ENCODE data around the gene SH3GLB2.
"Not testable (repeated sequence)": the region's sequence is repeated elsewhere in the genome, so short reads cannot be mapped to it uniquely, and the experiment has no call there.

The SH3GLB2 gene

DNA sequence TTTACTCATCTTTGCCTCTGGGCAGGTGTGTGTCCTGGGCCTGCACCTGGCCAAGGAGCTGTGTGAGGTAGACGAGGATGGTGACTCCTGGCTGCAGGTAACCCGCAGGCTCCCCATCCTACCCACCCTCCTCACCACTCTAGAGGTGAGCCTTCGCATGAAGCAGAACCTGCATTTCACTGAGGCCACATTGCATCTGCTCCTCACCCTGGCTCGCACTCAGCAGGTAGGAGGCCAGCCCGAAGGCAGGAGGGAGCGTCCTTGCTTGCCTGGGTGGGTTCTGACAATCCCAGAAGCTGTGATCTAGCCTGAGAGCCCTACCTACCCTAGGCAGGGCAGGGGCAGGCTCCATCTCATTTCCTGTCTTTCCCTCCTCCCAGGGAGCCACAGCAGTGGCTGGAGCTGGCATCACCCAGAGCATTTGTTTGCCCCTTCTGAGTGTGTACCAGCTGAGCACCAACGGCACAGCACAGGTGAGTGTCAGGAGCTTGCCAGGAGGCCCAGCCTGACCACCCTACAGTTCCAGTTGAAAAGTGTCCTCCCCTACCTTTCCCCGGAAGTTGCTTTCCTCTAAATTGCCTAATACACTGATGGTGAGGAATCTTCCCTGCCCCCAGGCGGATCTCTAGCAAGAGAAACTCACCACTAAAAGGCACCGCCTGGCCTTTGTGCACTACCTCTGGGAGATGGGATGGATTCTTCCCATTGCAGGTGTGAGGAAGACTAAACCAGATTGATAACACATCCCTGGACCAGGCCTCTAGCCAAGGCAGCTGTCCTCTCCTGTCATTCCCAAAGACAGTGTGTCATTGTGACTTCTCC, 26.4 kb downstream of the SH3GLB2 start:
- no peak for DNase-seq (ENCODE audit: low read depth, low spot score)

- no peak for DNase-seq (ENCODE audit: low read depth, low spot score)
These were observed 28.4 kb downstream of the SH3GLB2 start for GRCh38 chr9:128999581-129000206.

DNA sequence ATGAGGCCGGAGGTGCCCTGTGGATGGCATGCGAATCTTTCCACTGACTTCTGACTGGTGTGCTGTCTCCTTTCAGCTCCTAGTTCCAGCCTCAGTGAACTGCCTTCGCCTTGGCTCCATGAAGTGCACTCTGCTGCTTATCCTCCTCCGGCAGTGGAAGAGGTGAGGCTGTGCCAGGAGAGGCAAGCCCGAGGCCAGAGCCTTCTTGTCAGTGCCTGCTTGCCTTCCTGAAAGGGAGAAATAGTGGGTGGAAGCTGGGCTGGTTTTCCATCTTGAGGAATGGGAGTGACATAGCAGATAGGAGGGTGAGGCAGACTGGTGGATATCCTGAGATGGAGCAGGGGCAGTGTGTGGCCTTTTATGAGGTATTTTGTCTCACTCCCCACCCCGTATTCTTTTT, 29.7 kb downstream of the SH3GLB2 start:
- no peak for DNase-seq (ENCODE audit: low read depth, low spot score)

GRCh38 chr9:128995791-128996190, 32.3 kb downstream of the SH3GLB2 start:
- no peak for DNase-seq (ENCODE audit: low read depth, low spot score)

GRCh38 chr9:128992995-128993394, 35.1 kb downstream of the SH3GLB2 start:
- DNase-seq (ENCODE audit: low read depth, low spot score), result no peak

- DNase-seq (ENCODE audit: low read depth, low spot score), result no peak
These were observed 40.3 kb downstream of the SH3GLB2 start for GRCh38 chr9:128987805-128988204.

DNA sequence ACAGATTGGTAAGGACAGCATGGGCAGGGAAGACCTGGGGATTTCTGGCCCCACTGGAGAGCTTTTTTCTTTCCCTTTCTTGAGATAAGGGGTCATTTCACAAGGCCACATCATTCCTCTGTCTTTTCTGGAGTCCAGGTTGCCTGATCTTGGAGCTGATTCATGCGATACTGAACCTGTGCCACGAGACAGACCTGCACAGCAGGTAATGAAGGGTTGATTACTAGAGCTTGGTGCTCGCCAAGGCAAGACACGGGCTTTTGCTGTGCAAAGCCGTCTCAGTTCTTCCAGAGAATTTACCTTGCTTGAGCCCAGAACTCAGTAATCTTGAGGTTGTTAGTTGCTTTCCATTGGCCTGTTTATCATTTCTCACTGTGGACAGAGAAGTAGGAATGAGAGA, 41.5 kb downstream of the SH3GLB2 start:
- no peak for DNase-seq (ENCODE audit: low read depth, low spot score)

GRCh38 chr9:128983536-128983935, 44.6 kb downstream of the SH3GLB2 start:
- DNase-seq (ENCODE audit: low read depth, low spot score), result no peak

DNA sequence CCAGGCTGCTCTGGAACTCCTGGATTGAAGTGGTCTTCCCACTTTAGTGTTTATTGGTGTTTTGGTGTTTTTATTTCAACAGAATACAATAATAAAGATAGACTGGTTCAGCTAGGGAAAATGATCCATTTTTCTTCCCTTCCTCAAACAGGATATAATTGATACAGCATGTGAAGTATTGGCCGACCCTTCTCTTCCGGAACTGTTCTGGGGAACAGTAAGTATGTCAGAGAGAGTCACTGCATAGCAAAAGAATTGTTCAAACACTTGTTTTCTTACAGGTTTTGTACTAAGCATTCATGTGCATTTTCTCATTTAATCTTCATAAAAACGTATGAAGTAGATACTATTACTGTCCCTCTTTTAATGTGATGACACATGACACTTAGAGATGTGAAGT, 49.0 kb downstream of the SH3GLB2 start:
- no peak for DNase-seq (ENCODE audit: low read depth, low spot score)

GRCh38 chr9:128972956-128973355, 55.2 kb downstream of the SH3GLB2 start:
- no peak for DNase-seq (ENCODE audit: low read depth, low spot score)

DNA sequence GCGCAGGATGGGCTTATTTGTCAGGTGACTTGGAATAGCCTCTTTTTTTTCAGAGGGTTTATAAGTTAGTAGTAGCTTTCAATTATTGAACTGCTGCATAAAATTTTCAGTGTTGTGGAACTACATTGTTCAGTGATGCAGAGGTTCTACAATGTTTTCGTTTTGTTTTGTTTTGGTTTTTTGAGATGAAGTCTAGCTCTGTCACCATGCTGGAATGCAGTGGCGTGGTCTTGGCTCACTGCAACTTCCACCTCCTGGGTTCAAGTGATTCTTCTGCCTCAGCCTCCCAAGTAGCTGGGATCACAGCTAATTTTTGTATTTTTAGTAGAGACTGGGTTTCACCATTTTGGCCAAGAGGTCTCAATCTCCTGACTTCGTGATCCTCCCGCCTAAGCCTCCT, 58.6 kb downstream of the SH3GLB2 start:
- no peak for DNase-seq (ENCODE audit: low read depth, low spot score)

DNA sequence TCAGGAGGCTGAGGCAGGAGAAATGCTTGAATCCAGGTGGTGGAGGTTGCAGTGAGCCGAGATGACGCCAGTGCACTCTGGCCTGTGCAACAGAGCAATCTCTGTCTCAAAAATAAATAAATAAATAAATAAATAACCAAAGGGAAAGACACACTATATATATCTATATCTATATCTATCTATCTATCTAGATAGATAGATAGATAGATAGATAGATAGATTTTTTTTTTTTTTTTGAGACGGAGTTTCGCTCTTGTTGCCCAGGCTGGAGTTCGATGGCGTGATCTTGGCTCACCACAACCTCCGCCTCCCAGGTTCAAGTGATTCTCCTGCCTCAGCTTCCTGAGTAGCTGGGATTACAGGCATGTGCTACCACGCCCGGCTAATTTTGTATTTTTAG, 66.7 kb downstream of the SH3GLB2 start:
- not testable (repeated sequence) for DNase-seq (ENCODE audit: low read depth, low spot score)
